Lung (tissue), 12 donors: ENCODE results near the gene DMTF1. TPM values are rescaled to one million over a fixed set of nuclear protein-coding genes. Genes with fewer than 3 reads are reported as not detected.

ENCODE experiments used
- ATAC-seq: fragments of 200-7000 bp; cut with Tn5 transposase; one replicate; pipeline ENCODE4 v1.9.1; 2020; ENCODE audit warnings: moderate number of reproducible peaks; ENCODE audit not compliant: insufficient read depth, low FRiP score
- DNase-seq, 3 donors: peaks; one replicate each; pipeline ENCODE4 v3.0.0-alpha.2; 2013 to 2017
- H3K27ac ChIP-seq, 2 donors: one replicate each; pipeline ENCODE4 v1.5.1; 2013; ENCODE audit warnings: mild to moderate bottlenecking in 2 of 2, moderate library complexity in 2 of 2, control low read depth in 1 of 2, inconsistent platforms in 1 of 2, low read depth in 1 of 2, low read length in 1 of 2
- H3K27me3 ChIP-seq, 3 donors: one replicate each; pipeline ENCODE4 v1.5.1; 2013; ENCODE audit warnings: low read length in 2 of 3; ENCODE audit not compliant: control insufficient read depth in 3 of 3, insufficient read depth in 3 of 3
- H3K36me3 ChIP-seq, 4 donors: one replicate each; pipeline ENCODE4 v1.5.1; 2013; ENCODE audit warnings: low read length in 4 of 4, mild to moderate bottlenecking in 1 of 4, moderate library complexity in 1 of 4; ENCODE audit not compliant: control insufficient read depth in 4 of 4, insufficient read depth in 4 of 4
- H3K4me1 ChIP-seq, 5 donors: one replicate each; pipeline ENCODE4 v1.5.1; 2013; ENCODE audit warnings: low read length in 5 of 5, mild to moderate bottlenecking in 2 of 5, moderate library complexity in 1 of 5; ENCODE audit not compliant: control insufficient read depth in 5 of 5, insufficient read depth in 5 of 5
- H3K4me3 ChIP-seq: one replicate; pipeline ENCODE4 v1.5.1; 2013; ENCODE audit warnings: mild to moderate bottlenecking, control low read depth, moderate library complexity
- H3K9ac ChIP-seq, 2 donors: one replicate each; pipeline ENCODE4 v1.5.1; 2013; ENCODE audit warnings: low read length in 2 of 2, control low read depth in 1 of 2; ENCODE audit not compliant: insufficient read depth in 1 of 2
- H3K9me3 ChIP-seq, 4 donors: one replicate each; pipeline ENCODE4 v1.5.1; 2013; ENCODE audit warnings: low read length in 3 of 4, mild to moderate bottlenecking in 1 of 4, moderate library complexity in 1 of 4; ENCODE audit not compliant: control insufficient read depth in 4 of 4, insufficient read depth in 3 of 4
- WGBS, 2 donors: extraction: QIAGEN DNeasy Blood & Tissue Kit; methylation state at CpG; one replicate each; pipeline ENCODE4 v1.1.7; 2013; 5-methylcytosine and 5-hydroxymethylcytosine counted together
- polyA plus RNA-seq, 2 donors: library from polyadenylated mRNA; stranded (reverse); fragments of 200-250 nt; gene quantifications; one replicate each; pipeline ENCODE4 v1.2.1, GENCODE V29; 2013
- total RNA-seq, 2 donors: library from RNA; depleted of rRNA in 1 of 2; stranded (reverse); fragments of >200 nt in 1 of 2; gene quantifications; one replicate each; pipeline ENCODE4 v1.2.1, GENCODE V29; 2014 to 2021
- TF ChIP-seq, protein P1 (sequence below): IDR thresholded peaks from 2 replicates; pipeline ENCODE4 v1.5.1; 2012; ENCODE audit warnings: mild to moderate bottlenecking; ENCODE audit errors: control extremely low read depth, extremely low read depth
- donor health status: control.
- donor health status: control.
- donor health status: Bipolar disorder and iron deficiency.
- donor health status: healthy.
- donor health status: DM: yes; HTN: yes; CAD: no.

The DMTF1 gene
- total and polyA plus RNA-seq, 4 donors = 24.3 to 254 (median 52.7) TPM

DNA sequence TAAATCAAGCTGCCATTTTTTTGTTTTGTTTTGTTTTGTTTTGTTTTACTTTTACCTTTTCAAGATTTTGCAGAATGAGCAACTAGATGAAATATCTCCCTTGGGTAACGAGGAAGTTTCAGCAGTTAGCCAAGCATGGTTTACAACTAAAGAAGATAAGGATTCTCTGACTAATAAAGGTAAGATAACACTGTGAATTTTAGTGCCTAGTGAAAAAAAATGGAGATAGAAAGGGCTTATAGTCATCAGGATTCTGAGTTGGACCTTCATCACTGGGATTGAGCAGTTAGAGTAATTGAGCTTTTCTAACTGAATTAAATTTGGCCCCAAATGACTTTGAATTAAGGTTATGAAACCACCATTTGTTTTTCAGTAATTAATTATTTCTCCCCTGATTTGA, 21.2 kb downstream of the DMTF1 start:
- 83 to 97% methylated on average over 1 of the region's 1 CpG for WGBS, 2 donors
- Histone ChIP-seq H3K9me3 (no peaks in the 10 kb centered on the region), H3K4me1 (peaks cover 0 to 2% (median 0%) of the 10 kb centered on the region in 5 donors), H3K36me3 (peaks cover 16 to 66% (median 36%) of the 10 kb centered on the region in 4 donors), H3K9ac (no peak overlapping the region), H3K27me3 (no peaks in the 10 kb centered on the region), H3K4me3 (no peak overlapping the region), H3K27ac (no peak overlapping the region)
- TF ChIP-seq, protein P1, sequence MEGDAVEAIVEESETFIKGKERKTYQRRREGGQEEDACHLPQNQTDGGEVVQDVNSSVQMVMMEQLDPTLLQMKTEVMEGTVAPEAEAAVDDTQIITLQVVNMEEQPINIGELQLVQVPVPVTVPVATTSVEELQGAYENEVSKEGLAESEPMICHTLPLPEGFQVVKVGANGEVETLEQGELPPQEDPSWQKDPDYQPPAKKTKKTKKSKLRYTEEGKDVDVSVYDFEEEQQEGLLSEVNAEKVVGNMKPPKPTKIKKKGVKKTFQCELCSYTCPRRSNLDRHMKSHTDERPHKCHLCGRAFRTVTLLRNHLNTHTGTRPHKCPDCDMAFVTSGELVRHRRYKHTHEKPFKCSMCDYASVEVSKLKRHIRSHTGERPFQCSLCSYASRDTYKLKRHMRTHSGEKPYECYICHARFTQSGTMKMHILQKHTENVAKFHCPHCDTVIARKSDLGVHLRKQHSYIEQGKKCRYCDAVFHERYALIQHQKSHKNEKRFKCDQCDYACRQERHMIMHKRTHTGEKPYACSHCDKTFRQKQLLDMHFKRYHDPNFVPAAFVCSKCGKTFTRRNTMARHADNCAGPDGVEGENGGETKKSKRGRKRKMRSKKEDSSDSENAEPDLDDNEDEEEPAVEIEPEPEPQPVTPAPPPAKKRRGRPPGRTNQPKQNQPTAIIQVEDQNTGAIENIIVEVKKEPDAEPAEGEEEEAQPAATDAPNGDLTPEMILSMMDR = no peak
- ATAC-seq = no peak
- DNase-seq = no peak

DNA sequence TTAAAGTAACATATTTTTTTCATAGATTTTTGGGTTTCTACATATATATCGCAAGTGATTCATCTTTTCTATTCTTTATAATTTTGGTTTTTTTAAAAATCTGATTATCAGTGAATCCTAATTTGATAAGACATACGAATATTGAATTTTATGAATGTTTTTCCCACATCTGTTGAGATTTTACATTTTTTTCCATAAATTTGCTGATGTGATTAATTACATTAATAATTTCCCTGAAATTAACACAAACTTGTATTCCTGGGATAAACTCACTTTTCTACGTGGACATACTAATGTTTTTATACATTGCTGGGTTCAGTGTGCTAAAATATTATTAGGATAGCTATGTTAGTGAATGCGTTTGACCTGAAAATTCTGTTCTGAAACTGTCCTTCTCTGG, 26.1 kb downstream of the DMTF1 start:
- no peaks in the 10 kb centered on the region for H3K9me3 ChIP-seq
- H3K27me3 ChIP-seq = no peaks in the 10 kb centered on the region
- DNase-seq (no peak), ATAC-seq (no peak)
- 97% methylated on average over 4 of the region's 4 CpGs for WGBS, 2 donors
- no peak overlapping the region for H3K27ac ChIP-seq
- H3K9ac ChIP-seq = no peak overlapping the region
- H3K36me3 ChIP-seq = peaks cover 13 to 60% (median 28%) of the 10 kb centered on the region in 4 donors
- no peak overlapping the region for H3K4me3 ChIP-seq
- TF ChIP-seq, protein P1 = no peak
- H3K4me1 ChIP-seq = peaks cover 0 to 2% (median 0%) of the 10 kb centered on the region in 5 donors

DNA sequence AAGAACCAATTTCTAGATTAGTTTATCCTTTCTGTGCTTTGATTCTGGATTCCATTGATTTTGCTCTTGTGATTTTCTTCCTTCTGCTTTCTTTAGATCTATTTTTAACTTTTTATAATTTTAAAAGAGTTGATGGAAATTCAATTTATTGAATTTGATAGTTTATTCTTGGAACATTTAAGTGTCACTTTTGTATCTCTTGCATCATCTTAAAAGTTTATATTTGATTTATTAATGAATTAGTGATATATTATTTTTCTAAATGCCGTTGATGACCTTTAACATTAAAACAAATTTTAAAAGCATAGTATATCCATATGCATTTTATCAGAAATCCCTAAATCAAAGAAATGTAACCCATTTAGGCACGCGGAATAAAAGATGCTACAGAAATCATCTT, 26.9 kb downstream of the DMTF1 start:
- ATAC-seq (no peak), DNase-seq (no peak)
- H3K9me3 ChIP-seq = no peaks in the 10 kb centered on the region
- WGBS, 2 donors = 96 to 100% methylated on average over 3 of the region's 3 CpGs
- H3K4me1 ChIP-seq = peaks cover 0 to 2% (median 0%) of the 10 kb centered on the region in 5 donors
- no peak overlapping the region for H3K27ac ChIP-seq
- TF ChIP-seq, protein P1 = no peak
- H3K27me3 ChIP-seq = no peaks in the 10 kb centered on the region
- no peak overlapping the region for H3K4me3 ChIP-seq
- no peak overlapping the region for H3K9ac ChIP-seq
- H3K36me3 ChIP-seq = peaks cover 11 to 60% (median 31%) of the 10 kb centered on the region in 4 donors

DNA sequence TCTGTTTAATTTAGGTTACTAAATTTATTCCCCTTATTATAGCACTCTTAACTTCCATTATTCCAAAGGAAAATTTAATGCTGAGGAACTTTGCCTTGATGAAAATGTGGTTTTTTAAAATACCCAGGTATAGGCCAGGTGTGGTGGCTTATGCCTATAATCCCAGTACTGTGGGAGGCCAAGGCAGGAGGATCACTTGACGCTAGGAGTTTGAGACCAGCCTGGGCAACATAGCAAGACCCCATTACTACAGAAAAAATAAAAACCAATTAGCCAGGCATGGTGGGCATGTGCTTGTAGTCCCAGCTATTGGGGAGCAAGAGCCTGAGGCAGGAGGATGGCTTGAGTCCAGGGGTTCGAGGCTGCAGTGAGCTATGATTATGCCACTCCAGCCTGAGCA, 34.9 kb downstream of the DMTF1 start:
- Histone ChIP-seq H3K4me3 (no peak overlapping the region), H3K36me3 (peaks cover 16 to 72% (median 56%) of the 10 kb centered on the region in 4 donors), H3K9ac (no peak overlapping the region), H3K27ac (no peak overlapping the region), H3K9me3 (no peaks in the 10 kb centered on the region), H3K4me1 (peaks cover 0 to 3% (median 0%) of the 10 kb centered on the region in 5 donors), H3K27me3 (no peaks in the 10 kb centered on the region)
- TF ChIP-seq, protein P1 = no peak
- ATAC-seq (no peak), DNase-seq (no peak)
- 96 to 100% methylated on average over 2 of the region's 2 CpGs for WGBS, 2 donors
